H1 (cell line): ENCODE results near the gene TARBP2. TPM values are rescaled to one million over a fixed set of nuclear protein-coding genes. Genes with fewer than 3 reads are reported as not detected.

Experiments used
- CTCF ChIA-PET: fragments of 300-600 bp; sonication (Branson Sonifier 250); formaldehyde crosslinking; loops from one replicate; lab custom pipeline; 2021; ENCODE audit not compliant: partially characterized antibody; lab: Charles Lee
- POLR2A ChIA-PET: fragments of 300-600 bp; sonication (Branson Sonifier 250); formaldehyde crosslinking; loops from one replicate; lab custom pipeline; 2021; ENCODE audit warnings: inconsistent platforms; ENCODE audit not compliant: partially characterized antibody; lab: Charles Lee
- DNase-seq, 2 experiments: peaks; one replicate each; pipeline versions ENCODE4 v3.0.0 to v3.0.0-alpha.2; 2010 to 2022; ENCODE audit warnings: low spot score in 2 of 2, low read depth in 1 of 2, mixed read lengths in 1 of 2
- FAIRE-seq: peaks from 2 replicates; lab custom pipeline; 2011; peaks lifted over from hg19 to GRCh38; lab: Jason Lieb, UNC
- H2AFZ ChIP-seq: 2 replicates; pipeline ENCODE4 v1.8.1; 2012; ENCODE audit warnings: low read length, inconsistent platforms
- H2AK5ac ChIP-seq: 2 replicates; pipeline ENCODE4 v1.6.1; 2013; ENCODE audit warnings: low read depth, low read length
- H2BK120ac ChIP-seq: replicated peaks from 2 replicates; pipeline ENCODE3; 2013; ENCODE audit warnings: low read depth, low read length, inconsistent platforms
- H2BK12ac ChIP-seq: 2 replicates; pipeline ENCODE4 v1.6.1; 2013; ENCODE audit warnings: low read depth, low read length
- H2BK15ac ChIP-seq: 2 replicates; pipeline ENCODE4 v1.6.1; 2013; ENCODE audit warnings: low read length
- H2BK20ac ChIP-seq: 2 replicates; pipeline ENCODE4 v1.6.1; 2013; ENCODE audit warnings: low read length
- H2BK5ac ChIP-seq: 2 replicates; pipeline ENCODE4 v1.6.1; 2013; ENCODE audit warnings: low read depth, low read length
- H3K14ac ChIP-seq: 2 replicates; pipeline ENCODE4 v1.6.1; 2013; ENCODE audit warnings: inconsistent platforms; ENCODE audit not compliant: insufficient read length
- H3K18ac ChIP-seq: 2 replicates; pipeline ENCODE4 v1.6.1; 2013; ENCODE audit warnings: low read length; ENCODE audit errors: extremely low read depth
- H3K23ac ChIP-seq: 2 replicates; pipeline ENCODE4 v1.6.1; 2013; ENCODE audit warnings: inconsistent platforms; ENCODE audit not compliant: insufficient read length
- H3K23me2 ChIP-seq: 2 replicates; pipeline ENCODE4 v1.6.1; 2013; ENCODE audit warnings: low read depth, low read length
- H3K27ac ChIP-seq: 2 replicates; pipeline ENCODE4 v1.6.1; 2011; ENCODE audit warnings: low read depth, low read length, inconsistent platforms
- H3K27me3 ChIP-seq, 4 experiments: replicated peaks in 1 of 4; 1 replicate in 1 of 4; 2 replicates in 3 of 4; pipeline versions ENCODE4 v1.6.1 to v1.8.1; 2011 to 2013; ENCODE audit warnings: low read length in 3 of 4, mild to moderate bottlenecking in 3 of 4, inconsistent platforms in 2 of 4, mixed read lengths in 2 of 4, moderate library complexity in 1 of 4; ENCODE audit not compliant: control insufficient read depth in 3 of 4, insufficient read depth in 3 of 4; ENCODE audit errors: extremely low read depth in 1 of 4
- H3K36me3 ChIP-seq, 4 experiments: 2 replicates each; pipeline versions ENCODE4 v1.6.1 to v1.8.1; 2011 to 2013; ENCODE audit warnings: mild to moderate bottlenecking in 4 of 4, low read length in 3 of 4, moderate library complexity in 2 of 4, control low read depth in 1 of 4, inconsistent platforms in 1 of 4; ENCODE audit not compliant: insufficient read depth in 4 of 4, control insufficient read depth in 2 of 4
- H3K4ac ChIP-seq: replicated peaks from 2 replicates; pipeline ENCODE3; 2013; ENCODE audit warnings: low read length, low read depth, mixed read lengths, inconsistent platforms; ENCODE audit not compliant: insufficient read length
- H3K4me1 ChIP-seq, 4 experiments: replicated peaks in 1 of 4; 1 replicate in 1 of 4; 2 replicates in 3 of 4; pipeline versions ENCODE4 v1.6.1 to v1.8.1; 2011 to 2013; ENCODE audit warnings: low read length in 3 of 4, inconsistent platforms in 2 of 4, mixed read lengths in 1 of 4; ENCODE audit not compliant: insufficient read depth in 4 of 4, control insufficient read depth in 3 of 4
- H3K4me2 ChIP-seq, 2 experiments: 2 replicates each; pipeline versions ENCODE4 v1.6.1 to v1.8.1; 2011 to 2013; ENCODE audit warnings: low read depth in 2 of 2, low read length in 2 of 2, control low read depth in 1 of 2, inconsistent platforms in 1 of 2, mild to moderate bottlenecking in 1 of 2; ENCODE audit not compliant: insufficient read depth in 1 of 2
- H3K4me3 ChIP-seq, 4 experiments: fragments of 200-600, 300-600 bp in 1 of 4; sonication (generic), shearing (Covaris generic), sonication (Bioruptor Twin) in 1 of 4; 2 replicates each; pipeline versions ENCODE4 v1.5.1 to v1.8.1; 2011 to 2016; ENCODE audit warnings: low read length in 4 of 4, low read depth in 3 of 4, control low read depth in 2 of 4, inconsistent platforms in 2 of 4, mild to moderate bottlenecking in 2 of 4, mixed read lengths in 1 of 4, moderate library complexity in 1 of 4; ENCODE audit not compliant: insufficient read depth in 2 of 4; ENCODE audit errors: extremely low read depth in 1 of 4
- H3K56ac ChIP-seq: replicated peaks from 2 replicates; pipeline ENCODE3; 2013; ENCODE audit warnings: low read depth, mild to moderate bottlenecking, mixed read lengths, low read length, inconsistent platforms; ENCODE audit not compliant: insufficient read length
- H3K79me1 ChIP-seq: 2 replicates; pipeline ENCODE4 v1.6.1; 2013; ENCODE audit warnings: low read depth, low read length, control low read depth
- H3K79me2 ChIP-seq, 2 experiments: 2 replicates each; pipeline versions ENCODE4 v1.6.1 to v1.8.1; 2012 to 2013; ENCODE audit warnings: low read length in 2 of 2, mild to moderate bottlenecking in 2 of 2, inconsistent platforms in 1 of 2; ENCODE audit not compliant: insufficient read depth in 2 of 2, control insufficient read depth in 1 of 2
- H3K9ac ChIP-seq, 4 experiments: replicated peaks in 1 of 4; 1 replicate in 1 of 4; 2 replicates in 3 of 4; pipeline versions ENCODE4 v1.6.1 to v1.8.1; 2011 to 2013; ENCODE audit warnings: low read depth in 3 of 4, low read length in 3 of 4, control low read depth in 2 of 4, mild to moderate bottlenecking in 2 of 4, moderate library complexity in 2 of 4, inconsistent platforms in 1 of 4; ENCODE audit errors: extremely low read depth in 1 of 4
- H3K9me3 ChIP-seq, 2 experiments: 2 replicates each; pipeline versions ENCODE4 v1.6.1 to v1.8.1; 2012 to 2013; ENCODE audit warnings: mild to moderate bottlenecking in 2 of 2, moderate library complexity in 2 of 2, control low read depth in 1 of 2, inconsistent platforms in 1 of 2, low read depth in 1 of 2, low read length in 1 of 2, mixed read lengths in 1 of 2; ENCODE audit not compliant: insufficient read depth in 2 of 2
- H4K20me1 ChIP-seq, 2 experiments: replicated peaks in 1 of 2; 2 replicates each; pipeline versions ENCODE3 to v1.8.1; 2011 to 2013; ENCODE audit warnings: inconsistent platforms in 2 of 2, low read length in 2 of 2, mild to moderate bottlenecking in 1 of 2; ENCODE audit not compliant: insufficient read depth in 2 of 2, control insufficient read depth in 1 of 2
- H4K5ac ChIP-seq: 2 replicates; pipeline ENCODE4 v1.6.1; 2013; ENCODE audit warnings: low read length, low read depth, mixed read lengths, inconsistent platforms; ENCODE audit not compliant: insufficient read length
- H4K8ac ChIP-seq: 2 replicates; pipeline ENCODE4 v1.8.0; 2013; ENCODE audit warnings: mild to moderate bottlenecking, moderate library complexity, low read length, inconsistent platforms; ENCODE audit not compliant: insufficient read depth; ENCODE audit errors: extremely low read depth
- H4K91ac ChIP-seq: replicated peaks from 2 replicates; pipeline ENCODE3; 2013; ENCODE audit warnings: low read length, mixed read lengths, inconsistent platforms; ENCODE audit not compliant: insufficient read length
- CEBPB ChIP-seq: IDR thresholded peaks from 2 replicates; pipeline ENCODE4 v1.6.1; 2012; ENCODE audit warnings: low read depth, low read length
- CHD2 ChIP-seq: IDR thresholded peaks from 2 replicates; pipeline ENCODE4 v1.6.1; 2012; ENCODE audit warnings: low read length, improper control_type of control experiment
- CTBP2 ChIP-seq: IDR thresholded peaks from 2 replicates; pipeline ENCODE4 v1.7.0; 2011; ENCODE audit warnings: borderline replicate concordance, mild to moderate bottlenecking, moderate library complexity, mixed read lengths, low read length; ENCODE audit not compliant: insufficient read depth, insufficient read length
- E2F6 ChIP-seq: IDR thresholded peaks from 2 replicates; pipeline ENCODE4 v1.6.1; 2012; ENCODE audit warnings: inconsistent platforms
- HDAC6 ChIP-seq: IDR thresholded peaks from one replicate; pipeline ENCODE4 v1.7.1; 2012; ENCODE audit warnings: low read depth, mild to moderate bottlenecking, inconsistent platforms, low read length, moderate library complexity
- MAFK ChIP-seq: IDR thresholded peaks from 2 replicates; pipeline ENCODE4 v1.6.1; 2012; ENCODE audit warnings: low read depth, mild to moderate bottlenecking, improper control_type of control experiment, low read length
- NRF1 ChIP-seq: IDR thresholded peaks from 2 replicates; pipeline ENCODE4 v1.6.1; 2011; ENCODE audit warnings: mild to moderate bottlenecking, low read depth, low read length, improper control_type of control experiment
- TBP ChIP-seq: IDR thresholded peaks from 2 replicates; pipeline ENCODE4 v1.6.1; 2011; ENCODE audit warnings: low read depth, low read length, improper control_type of control experiment
- YY1 ChIP-seq: IDR thresholded peaks from 2 replicates; pipeline ENCODE4 v1.6.1; 2011; ENCODE audit warnings: low read depth, mild to moderate bottlenecking, low read length
- ZNF274 ChIP-seq: IDR thresholded peaks from 2 replicates; pipeline ENCODE4 v1.7.0; 2012; ENCODE audit warnings: low read length, borderline replicate concordance; ENCODE audit errors: extremely low read depth
- WGBS, 2 experiments: shearing (Covaris generic) in 1 of 2; methylation state at CpG; one replicate each; pipeline versions ENCODE4 v1.1.6 to v1.1.7; 2013 to 2015; ENCODE audit warnings: low lambda C conversion rate in 2 of 2, mixed read lengths in 2 of 2, inconsistent platforms in 1 of 2, low coverage in 1 of 2, missing lambda C conversion rate in 1 of 2; ENCODE audit not compliant: insufficient replicate concordance in 2 of 2, insufficient coverage in 1 of 2, insufficient read length in 1 of 2; ENCODE audit errors: extremely low coverage in 1 of 2, missing lambda C conversion rate in 1 of 2; 5-methylcytosine and 5-hydroxymethylcytosine counted together
- polyA plus RNA-seq, 7 experiments: library from polyadenylated mRNA; depleted of rRNA in 3 of 7; stranded (reverse) in 5 of 7; unstranded in 2 of 7; fragments of >200 nt in 5 of 7; fragments of 200-250 nt in 2 of 7; gene quantifications; 1 replicate in 5 of 7; 2 replicates in 1 of 7; 4 replicates in 1 of 7; pipeline versions ENCODE4 v1.2.1 to v1.2.3, GENCODE V29; 2011 to 2013; ENCODE audit warnings: missing spikeins in 2 of 7, mixed read lengths in 2 of 7
- total RNA-seq: library from RNA; stranded (reverse); fragmentation: NEBNext Ultra II Directional; extraction: Animal tissue kit (Norgen Biotek cat#: 25700); gene quantifications from 2 replicates; pipeline ENCODE4 v1.2.1, GENCODE V29; 2021

TARBP2 gene
- total and polyA plus RNA-seq, 2 of the 8 experiments (the other 6 are each of a cell fraction or from before 2014, with no cell fraction given): 69.9 to 122 TPM

GRCh38 chr12:53552361-53553327 lies 51.6 kb downstream of the TARBP2 start:
- Histone ChIP-seq H3K18ac (no peak overlapping the region), H3K4me3 (no peak overlapping the region), H3K4me2 (no peak overlapping the region), H3K27ac (no peak overlapping the region), H3K9ac (no peak overlapping the region), H3K79me2 (no peaks in the 10 kb centered on the region), H3K4me1 (no peaks in the 10 kb centered on the region; a peak in 1 of 7 replicates), H3K23me2 (no peaks in the 10 kb centered on the region), H3K4ac (no peak overlapping the region), H4K20me1 (no peaks in the 10 kb centered on the region), H2BK5ac (no peak overlapping the region), H2BK120ac (no peak overlapping the region), H2AK5ac (no peak overlapping the region), H3K36me3 (peaks cover 0 to 3% (median 0%) of the 10 kb centered on the region in 4 experiments; a peak in 1 of 8 replicates), H4K91ac (no peak overlapping the region), H3K14ac (no peak overlapping the region), H3K56ac (no peak overlapping the region), H3K27me3 (no peaks in the 10 kb centered on the region), H3K79me1 (no peaks in the 10 kb centered on the region), H2AFZ (no peak overlapping the region), H4K5ac (no peak overlapping the region), H3K23ac (no peak overlapping the region), H2BK20ac (no peak overlapping the region), H2BK12ac (no peak overlapping the region), H3K9me3 (no peaks in the 10 kb centered on the region), H4K8ac (no peak overlapping the region; the same call in 1 of the 2 replicates), H2BK15ac (no peak overlapping the region)
- FAIRE-seq (no peak), DNase-seq (no peak)
- 89% methylated on average over 13 of the region's 14 CpGs; no CpG with 5 or more reads in 1 of the 2 experiments for WGBS, 2 experiments
- CTCF ChIA-PET: interaction anchor here (0.7 to 1.1 kb wide), 3 partner anchors 9 to 123 kb away, joined by 3 to 5 read pairs (median 4); partner anchors contain the start of gene ATP5MC2
- POLR2A ChIA-PET: interaction anchor here (0.8 to 1.5 kb wide), 4 partner anchors 9 to 123 kb away, joined by 3 to 4 read pairs (median 3); partner anchors contain the start of gene ATP5MC2
- no peak for TF ChIP-seq YY1
- TF ChIP-seq HDAC6: no peak
- TF ChIP-seq CTBP2: no peak
- TF ChIP-seq TBP: no peak
- TF ChIP-seq MAFK: no peak
- no peak for TF ChIP-seq CHD2
- TF ChIP-seq ZNF274: no peak
- no peak for TF ChIP-seq NRF1
- TF ChIP-seq CEBPB: no peak
- TF ChIP-seq E2F6: no peak
